ENCODE measurements around the gene TCF3. TPM values are rescaled to one million over a fixed set of nuclear protein-coding genes. Genes with fewer than 3 reads are reported as not detected.
"Not testable (repeated sequence)": the region's sequence is repeated elsewhere in the genome, so short reads cannot be mapped to it uniquely, and the experiment has no call there.

TCF3 gene
- polyA plus RNA-seq, 3 donors = 23.3 to 28.8 (median 26.2) TPM

GRCh38 chr19:1674293-1674679, 21.9 kb upstream of the TCF3 start:
- 32 to 36% (median 34%) methylated on average over 6 to 8 of the region's 8 CpGs for WGBS, 3 donors

GRCh38 chr19:1673645-1674292, 21.4 kb upstream of the TCF3 start:
- H3K27ac ChIP-seq (ENCODE audit: low read depth, low read length) = no peak overlapping the region
- 51 to 55% (median 55%) methylated on average over 16 of the region's 16 CpGs for WGBS, 3 donors

More at GRCh38 chr19:1674293-1674679, 21.9 kb upstream of the TCF3 start:
- no peak overlapping the region for H3K27ac ChIP-seq (ENCODE audit: low read depth, low read length)

- WGBS, 3 donors = 76 to 90% (median 81%) methylated on average over 33 of the region's 33 CpGs
- no peak overlapping the region for H3K27ac ChIP-seq (ENCODE audit: low read depth, low read length)
Observed at GRCh38 chr19:1672769-1673644, 20.6 kb upstream of the TCF3 start.

- H3K27ac ChIP-seq (ENCODE audit: low read depth, low read length) = no peak overlapping the region
- WGBS, 3 donors = 6 to 11% (median 7%) methylated on average over 32 to 57 of the region's 57 CpGs
Observed at GRCh38 chr19:1672038-1672768, 19.8 kb upstream of the TCF3 start.

- 3 to 6% (median 4%) methylated on average over 17 of the region's 17 CpGs for WGBS, 3 donors
- no peak overlapping the region for H3K27ac ChIP-seq (ENCODE audit: low read depth, low read length)
Observed at GRCh38 chr19:1671716-1672037, 19.3 kb upstream of the TCF3 start.

- WGBS, 3 donors = 51 to 60% (median 53%) methylated on average over 14 of the region's 14 CpGs
Observed at GRCh38 chr19:1670747-1671146, 18.3 kb upstream of the TCF3 start.

GRCh38 chr19:1668486-1669270, 16.3 kb upstream of the TCF3 start:
- H3K27ac ChIP-seq (ENCODE audit: low read depth, low read length) = no peak overlapping the region
- WGBS, 3 donors = 4 to 26% (median 4%) methylated on average over 20 to 21 of the region's 21 CpGs

More at GRCh38 chr19:1670747-1671146, 18.3 kb upstream of the TCF3 start:
- H3K27ac ChIP-seq (ENCODE audit: low read depth, low read length) = not testable (repeated sequence)

GRCh38 chr19:1668048-1668485, 15.7 kb upstream of the TCF3 start:
- whole genome bisulfite sequencing, 3 donors = 30 to 55% (median 54%) methylated on average over 2 of the region's 2 CpGs
- no peak overlapping the region for H3K27ac ChIP-seq (ENCODE audit: low read depth, low read length)

GRCh38 chr19:1665565-1666047, 13.2 kb upstream of the TCF3 start:
- no peak overlapping the region for H3K27ac ChIP-seq (ENCODE audit: low read depth, low read length)
- 56 to 65% (median 58%) methylated on average over 11 to 12 of the region's 12 CpGs for WGBS, 3 donors

GRCh38 chr19:1663852-1664251, 11.4 kb upstream of the TCF3 start:
- WGBS, 3 donors = 67 to 77% (median 67%) methylated on average over 13 of the region's 13 CpGs
- H3K27ac ChIP-seq (ENCODE audit: low read depth, low read length) = no peak overlapping the region

GRCh38 chr19:1663227-1663626, 10.8 kb upstream of the TCF3 start:
- not testable (repeated sequence) for H3K27ac ChIP-seq (ENCODE audit: low read depth, low read length)
- WGBS, 3 donors = 91 to 93% (median 93%) methylated on average over 7 of the region's 7 CpGs

- 86 to 99% (median 95%) methylated on average over 4 of the region's 4 CpGs for WGBS, 3 donors
- no peak overlapping the region for H3K27ac ChIP-seq (ENCODE audit: low read depth, low read length)
Observed at GRCh38 chr19:1661995-1662394, 9.6 kb upstream of the TCF3 start.

GRCh38 chr19:1659084-1659427, 6.6 kb upstream of the TCF3 start:
- H3K27ac ChIP-seq (ENCODE audit: low read depth, low read length) = no peak overlapping the region
- 66 to 78% (median 77%) methylated on average over 4 of the region's 4 CpGs for WGBS, 3 donors

- no peak overlapping the region for H3K27ac ChIP-seq (ENCODE audit: low read depth, low read length)
- WGBS, 3 donors = 43 to 60% (median 57%) methylated on average over 32 to 33 of the region's 33 CpGs
Observed at GRCh38 chr19:1658150-1659083, 6.0 kb upstream of the TCF3 start.

GRCh38 chr19:1657746-1658145, 5.3 kb upstream of the TCF3 start:
- 33 to 73% (median 69%) methylated on average over 11 to 17 of the region's 17 CpGs for WGBS, 3 donors
- H3K27ac ChIP-seq (ENCODE audit: low read depth, low read length) = no peak overlapping the region

GRCh38 chr19:1656988-1657536, 4.6 kb upstream of the TCF3 start:
- no peak overlapping the region for H3K27ac ChIP-seq (ENCODE audit: low read depth, low read length)
- WGBS, 3 donors = 85 to 92% (median 87%) methylated on average over 8 of the region's 8 CpGs

GRCh38 chr19:1655987-1656608, 3.7 kb upstream of the TCF3 start:
- H3K27ac ChIP-seq (ENCODE audit: low read depth, low read length) = no peak overlapping the region
- 84 to 87% (median 85%) methylated on average over 19 of the region's 19 CpGs for WGBS, 3 donors
